Measurements from ENCODE around the gene VIM.

DNA sequence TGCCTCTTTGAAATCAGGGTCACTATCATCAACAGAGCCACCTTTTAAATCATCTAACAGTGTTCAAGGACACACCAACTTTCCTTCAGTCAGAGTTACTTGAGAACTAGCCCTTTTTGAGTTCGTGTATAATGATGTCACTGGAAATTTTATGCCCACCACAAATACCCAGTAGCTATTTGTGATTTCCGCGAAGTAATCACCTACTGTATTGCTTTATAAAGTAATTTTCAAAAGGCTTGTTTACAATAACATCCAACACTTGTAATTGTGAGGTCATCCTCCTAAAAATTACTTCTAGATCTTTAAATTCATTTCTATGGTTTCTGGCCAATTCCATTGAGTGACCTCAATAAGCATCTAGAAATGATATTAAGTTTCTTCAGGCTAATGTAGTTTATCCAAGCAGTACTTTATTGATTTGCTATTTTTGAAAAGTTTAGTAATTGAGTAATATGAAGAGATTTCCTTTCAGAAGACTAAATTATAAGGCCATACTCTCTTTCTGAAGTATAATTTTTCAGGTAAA is 39.3 kb upstream of the VIM start:
- TF ChIP-seq, protein P1, sequence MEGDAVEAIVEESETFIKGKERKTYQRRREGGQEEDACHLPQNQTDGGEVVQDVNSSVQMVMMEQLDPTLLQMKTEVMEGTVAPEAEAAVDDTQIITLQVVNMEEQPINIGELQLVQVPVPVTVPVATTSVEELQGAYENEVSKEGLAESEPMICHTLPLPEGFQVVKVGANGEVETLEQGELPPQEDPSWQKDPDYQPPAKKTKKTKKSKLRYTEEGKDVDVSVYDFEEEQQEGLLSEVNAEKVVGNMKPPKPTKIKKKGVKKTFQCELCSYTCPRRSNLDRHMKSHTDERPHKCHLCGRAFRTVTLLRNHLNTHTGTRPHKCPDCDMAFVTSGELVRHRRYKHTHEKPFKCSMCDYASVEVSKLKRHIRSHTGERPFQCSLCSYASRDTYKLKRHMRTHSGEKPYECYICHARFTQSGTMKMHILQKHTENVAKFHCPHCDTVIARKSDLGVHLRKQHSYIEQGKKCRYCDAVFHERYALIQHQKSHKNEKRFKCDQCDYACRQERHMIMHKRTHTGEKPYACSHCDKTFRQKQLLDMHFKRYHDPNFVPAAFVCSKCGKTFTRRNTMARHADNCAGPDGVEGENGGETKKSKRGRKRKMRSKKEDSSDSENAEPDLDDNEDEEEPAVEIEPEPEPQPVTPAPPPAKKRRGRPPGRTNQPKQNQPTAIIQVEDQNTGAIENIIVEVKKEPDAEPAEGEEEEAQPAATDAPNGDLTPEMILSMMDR (IDR thresholded peaks at IDR 0.05) = no peak
- TF ChIP-seq POLR2A (IDR thresholded peaks at IDR 0.05) = no peak

Measured in thyroid gland (tissue), 4 donors.